DND-41 (cell line): ENCODE measurements around the gene ARHGEF4.

Experiments used
- ATAC-seq: fragments of 200-7000 bp; cut with Tn5 transposase; 3 replicates; pipeline ENCODE4 v1.9.1; 2021; ENCODE audit warnings: low read depth; ENCODE audit not compliant: insufficient read depth
- DNase-seq: peaks from one replicate; pipeline ENCODE4 v3.0.0-alpha.2; 2020
- H2AFZ ChIP-seq: 2 replicates; pipeline ENCODE4 v1.6.0; 2012; ENCODE audit warnings: low read depth, low read length
- H3K27ac ChIP-seq: 2 replicates; pipeline ENCODE4 v1.5.1; 2012; ENCODE audit warnings: low read length, inconsistent platforms
- H3K27me3 ChIP-seq: fragments of 200-600 bp; sonication (generic); 2 replicates; pipeline ENCODE4 v1.6.0; 2012; ENCODE audit warnings: low read length, mild to moderate bottlenecking, inconsistent platforms; ENCODE audit not compliant: insufficient read depth, poor library complexity
- H3K36me3 ChIP-seq: 2 replicates; pipeline ENCODE4 v1.5.1; 2012; ENCODE audit warnings: low read length, inconsistent platforms; ENCODE audit not compliant: insufficient read depth
- H3K4me1 ChIP-seq: 2 replicates; pipeline ENCODE4 v1.5.1; 2012; ENCODE audit warnings: mild to moderate bottlenecking, low read length; ENCODE audit not compliant: insufficient read depth
- H3K4me2 ChIP-seq: 2 replicates; pipeline ENCODE4 v1.6.0; 2012; ENCODE audit warnings: mild to moderate bottlenecking, moderate library complexity, low read length, inconsistent platforms; ENCODE audit not compliant: insufficient read depth
- H3K4me3 ChIP-seq, 2 experiments: fragments of 200-600 bp in 1 of 2; shearing (Covaris generic) in 1 of 2; 2 replicates each; pipeline ENCODE4 v1.5.1; 2012 to 2016; ENCODE audit warnings: inconsistent platforms in 2 of 2, low read length in 2 of 2, mild to moderate bottlenecking in 2 of 2, low read depth in 1 of 2, moderate library complexity in 1 of 2
- H3K79me2 ChIP-seq: 2 replicates; pipeline ENCODE4 v1.6.0; 2012; ENCODE audit warnings: low read length, inconsistent platforms; ENCODE audit not compliant: insufficient read depth
- H3K9ac ChIP-seq: 2 replicates; pipeline ENCODE4 v1.6.0; 2012; ENCODE audit warnings: low read depth, mild to moderate bottlenecking, inconsistent platforms, low read length, moderate library complexity
- H3K9me3 ChIP-seq: 2 replicates; pipeline ENCODE4 v1.5.1; 2012; ENCODE audit warnings: low read length, moderate library complexity, mild to moderate bottlenecking, inconsistent platforms; ENCODE audit not compliant: insufficient read depth, severe bottlenecking
- H4K20me1 ChIP-seq: 2 replicates; pipeline ENCODE4 v1.6.0; 2012; ENCODE audit warnings: low read length; ENCODE audit not compliant: insufficient read depth
- EZH2 ChIP-seq: IDR thresholded peaks from 3 replicates; pipeline ENCODE4 v1.6.1; 2012; ENCODE audit warnings: borderline replicate concordance, low read depth, mild to moderate bottlenecking, moderate library complexity, low read length, inconsistent platforms; ENCODE audit not compliant: severe bottlenecking
- TF ChIP-seq, protein P1 (sequence below): IDR thresholded peaks from 2 replicates; pipeline ENCODE4 v1.5.1; 2012; ENCODE audit warnings: borderline replicate concordance, low read length, moderate library complexity, mild to moderate bottlenecking; ENCODE audit not compliant: poor library complexity, severe bottlenecking; ENCODE audit errors: extremely low read depth

Gene ARHGEF4

DNA sequence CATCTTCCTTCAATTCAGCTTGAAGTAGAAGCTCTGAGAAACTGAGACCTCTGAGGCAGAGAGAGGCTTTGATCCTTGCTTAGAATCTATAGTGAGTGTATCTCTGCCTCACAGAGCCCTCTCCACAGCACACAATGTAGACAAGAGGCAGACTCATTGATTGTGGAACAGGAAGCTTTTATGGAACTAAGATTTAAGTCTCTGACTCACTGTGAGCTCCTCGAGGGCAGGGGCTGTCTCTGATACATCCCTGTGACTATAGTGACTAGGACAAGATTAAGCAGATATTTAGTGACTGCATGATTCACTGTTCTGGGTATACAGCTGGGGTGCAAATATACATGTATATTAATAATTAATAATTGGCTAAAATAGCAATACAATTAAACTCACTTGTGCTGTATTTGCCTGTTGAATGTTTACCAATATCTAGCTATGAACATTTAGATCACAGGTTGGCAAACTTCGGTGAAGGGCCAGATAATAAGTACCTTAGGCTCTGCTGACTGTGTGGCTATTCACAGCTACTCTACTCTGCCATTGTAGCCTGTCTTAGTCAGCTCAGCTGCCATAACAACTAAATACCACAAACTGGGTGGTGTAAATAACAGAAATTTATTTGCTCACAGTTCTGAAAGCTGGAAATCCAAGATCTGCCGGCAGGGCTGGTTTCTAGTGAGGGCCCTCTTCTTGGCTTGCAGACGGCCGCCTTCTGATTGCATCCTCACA, 54.4 kb downstream of the ARHGEF4 start:
- Histone ChIP-seq H3K27ac (no peak overlapping the region), H3K4me2 (no peak overlapping the region), H3K9me3 (no peaks in the 10 kb centered on the region), H4K20me1 (no peaks in the 10 kb centered on the region), H3K4me3 (no peak overlapping the region), H3K9ac (no peak overlapping the region), H3K27me3 (peaks cover 4% of the 10 kb centered on the region), H3K36me3 (no peaks in the 10 kb centered on the region), H3K4me1 (no peaks in the 10 kb centered on the region), H2AFZ (no peak overlapping the region), H3K79me2 (no peaks in the 10 kb centered on the region)
- DNase-seq (no peak), ATAC-seq (no peak)
- TF ChIP-seq, protein P1, sequence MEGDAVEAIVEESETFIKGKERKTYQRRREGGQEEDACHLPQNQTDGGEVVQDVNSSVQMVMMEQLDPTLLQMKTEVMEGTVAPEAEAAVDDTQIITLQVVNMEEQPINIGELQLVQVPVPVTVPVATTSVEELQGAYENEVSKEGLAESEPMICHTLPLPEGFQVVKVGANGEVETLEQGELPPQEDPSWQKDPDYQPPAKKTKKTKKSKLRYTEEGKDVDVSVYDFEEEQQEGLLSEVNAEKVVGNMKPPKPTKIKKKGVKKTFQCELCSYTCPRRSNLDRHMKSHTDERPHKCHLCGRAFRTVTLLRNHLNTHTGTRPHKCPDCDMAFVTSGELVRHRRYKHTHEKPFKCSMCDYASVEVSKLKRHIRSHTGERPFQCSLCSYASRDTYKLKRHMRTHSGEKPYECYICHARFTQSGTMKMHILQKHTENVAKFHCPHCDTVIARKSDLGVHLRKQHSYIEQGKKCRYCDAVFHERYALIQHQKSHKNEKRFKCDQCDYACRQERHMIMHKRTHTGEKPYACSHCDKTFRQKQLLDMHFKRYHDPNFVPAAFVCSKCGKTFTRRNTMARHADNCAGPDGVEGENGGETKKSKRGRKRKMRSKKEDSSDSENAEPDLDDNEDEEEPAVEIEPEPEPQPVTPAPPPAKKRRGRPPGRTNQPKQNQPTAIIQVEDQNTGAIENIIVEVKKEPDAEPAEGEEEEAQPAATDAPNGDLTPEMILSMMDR: no peak
- TF ChIP-seq EZH2: no peak

DNA sequence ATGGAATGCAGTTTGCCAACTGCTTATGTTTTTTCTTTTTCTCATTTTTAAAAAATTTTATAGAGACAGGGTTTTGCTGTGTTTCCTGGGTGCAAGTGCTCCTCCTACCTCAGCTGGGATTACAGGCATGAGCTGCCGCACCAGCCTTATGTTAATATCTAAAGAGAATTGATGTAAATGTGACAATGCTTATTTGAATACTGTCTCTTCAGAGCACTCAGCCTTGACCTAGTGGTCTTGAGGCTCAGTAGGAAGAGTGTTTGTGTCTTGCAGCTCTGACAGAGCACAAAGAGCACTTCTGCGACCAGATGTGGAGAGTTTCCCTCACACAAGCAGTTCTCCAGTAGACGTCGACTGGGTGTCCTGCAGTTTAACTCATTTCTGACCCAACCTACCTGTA, 55.3 kb downstream of the ARHGEF4 start:
- no peaks in the 10 kb centered on the region for H3K79me2 ChIP-seq
- H3K4me2 ChIP-seq: no peak overlapping the region
- no peak overlapping the region for H2AFZ ChIP-seq
- H3K4me3 ChIP-seq: no peak overlapping the region
- DNase-seq: no peak
- H3K27me3 ChIP-seq: peaks cover 4% of the 10 kb centered on the region
- TF ChIP-seq, protein P1: no peak
- no peaks in the 10 kb centered on the region for H3K36me3 ChIP-seq
- no peaks in the 10 kb centered on the region for H4K20me1 ChIP-seq
- no peaks in the 10 kb centered on the region for H3K4me1 ChIP-seq
- H3K9ac ChIP-seq: no peak overlapping the region
- ATAC-seq: no peak
- H3K27ac ChIP-seq: no peak overlapping the region
- H3K9me3 ChIP-seq: no peaks in the 10 kb centered on the region

DNA sequence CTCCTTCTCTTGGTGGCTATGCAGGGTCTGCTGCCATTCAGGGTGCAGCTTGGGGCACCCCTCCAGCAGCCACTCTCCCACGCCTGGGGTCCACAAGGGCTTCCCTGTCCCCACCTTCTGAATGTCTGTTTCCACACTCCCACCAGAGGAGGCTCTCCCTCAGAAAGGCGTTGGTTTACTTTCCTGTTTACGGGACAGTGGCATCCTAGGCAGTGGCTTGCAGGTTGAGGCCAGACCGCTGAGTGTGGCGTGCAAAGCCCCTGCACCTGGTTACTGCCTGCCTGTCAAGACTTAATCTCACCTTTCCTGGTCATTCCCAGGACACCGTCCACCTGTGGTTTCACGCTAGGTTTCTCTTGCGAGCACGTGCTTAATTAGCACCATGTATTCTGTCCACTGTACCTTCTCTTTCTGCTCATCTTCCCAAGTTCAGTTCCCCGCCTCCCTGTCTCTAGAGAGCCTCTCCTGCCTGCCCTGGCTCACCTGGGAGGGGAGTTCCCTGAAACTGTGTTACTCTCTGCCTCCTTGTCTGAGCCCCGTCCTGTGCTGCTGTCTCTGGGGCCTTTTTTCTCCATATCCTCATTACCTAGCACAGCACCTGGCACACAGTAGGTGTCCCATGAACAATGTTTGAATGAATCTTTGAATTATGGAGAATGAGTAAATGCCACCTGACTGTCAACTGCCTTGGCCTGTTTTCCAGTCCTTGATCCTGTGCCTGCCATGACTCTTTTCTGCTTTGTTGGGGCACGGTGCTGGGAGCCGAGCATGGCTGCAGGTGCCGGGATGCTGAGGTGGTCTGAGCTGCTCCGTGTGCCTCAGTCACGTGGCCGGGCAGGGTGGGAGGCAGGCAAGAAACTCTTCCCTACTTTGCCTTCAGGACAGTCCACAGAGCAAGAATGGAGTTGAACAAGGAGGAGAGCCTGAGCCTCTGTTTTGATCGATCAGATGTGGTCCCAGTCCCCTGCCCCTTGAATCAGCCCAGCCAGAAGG, 56.4 kb downstream of the ARHGEF4 start:
- Histone ChIP-seq H3K36me3 (no peaks in the 10 kb centered on the region), H3K9ac (no peak overlapping the region), H4K20me1 (no peaks in the 10 kb centered on the region), H3K4me2 (no peak overlapping the region), H2AFZ (no peak overlapping the region), H3K27ac (no peak overlapping the region), H3K27me3 (peaks cover 4% of the 10 kb centered on the region), H3K9me3 (no peaks in the 10 kb centered on the region), H3K4me3 (no peak overlapping the region), H3K79me2 (no peaks in the 10 kb centered on the region), H3K4me1 (no peaks in the 10 kb centered on the region)
- ATAC-seq: no peak
- no peak for DNase-seq
- no peak for TF ChIP-seq EZH2
- TF ChIP-seq, protein P1: no peak
